Heart left ventricle (tissue), 13 donors: ENCODE data around the gene TMEM163.

Experiments
- CTCF ChIP-seq, 12 donors: fragments of 200-600 bp; sonication (generic) in 4 of 12; IDR thresholded peaks; one replicate each; pipeline versions ENCODE4 v1.5.0 to v1.8.0; 2018 to 2022; ENCODE audit warnings: antibody characterized with exemption in 12 of 12, mild to moderate bottlenecking in 5 of 12
- POLR2A ChIP-seq, 2 donors: fragments of 450-650 bp; IDR thresholded peaks; one replicate each; pipeline ENCODE4 v1.6.1; 2017; ENCODE audit warnings: antibody characterized with exemption in 2 of 2, mild to moderate bottlenecking in 2 of 2, moderate library complexity in 2 of 2
- donor health status: ischemic (EF 13 %, LVEDD 7.1; RV severe dilation, severe dysfunction).
- donor health status: DM: no; HTN: yes; CAD: no.
- donor health status: DM: no; HTN: no; CAD: no.
- donor health status: ischemic (EF 25% LVEDD 6.9; RV normal size, moderate dysfunction).
- donor health status: ischemic (EF 25% LVEDD 5.7; RV mildly dilated, moderate dysfunction).
- donor health status: ischemic (EF 35%, LVEDD 5.7; RV mildly dilated, moderate dysfunction).
- donor health status: nonischemic (EF 11% LVEDD 7.7; RV severe dilation, severe dysfunction).
- donor health status: DM: yes; HTN: yes; CAD: no.
- donor health status: PGD.
- donor health status: ischemic (EF 29% LVEDD 5.4; RV normal size, mild dysfunction).
- donor health status: nonischemic (EF 23%, LVEDD 6.1; RV moderate dilation, normal function).

- TF ChIP-seq CTCF (IDR thresholded peaks at IDR 0.05): no peak
- no peak for TF ChIP-seq POLR2A (IDR thresholded peaks at IDR 0.05)
These were observed 92.0 kb downstream of the TMEM163 start for GRCh38 chr2:134626781-134627180.
